ENCODE measurements around the gene TCF21. TPM values are rescaled to one million over a fixed set of nuclear protein-coding genes. Genes with fewer than 3 reads are reported as not detected.

The TCF21 gene
- total RNA-seq, 1 donor from 2014 or later: 0.52 TPM

Other genes starting within 250 kb of the TCF21 start
- 53.4 and 54.0 TPM in 2 replicates for gene TBPL1, start 64.1 kb downstream of the TCF21 start, total RNA-seq
- 5.5 and 9.5 TPM in 2 replicates for gene SLC2A12, start 163.5 kb downstream of the TCF21 start, total RNA-seq